NCI-H2227 (cell line): ENCODE results near the gene SEMA3D.
"Not testable (repeated sequence)": the region's sequence is repeated elsewhere in the genome, so short reads cannot be mapped to it uniquely, and the experiment has no call there.

ENCODE experiments used
- DNase-seq: peaks from one replicate; lab custom pipeline; 2025; ENCODE audit not compliant: unreplicated experiment; lab: John Stamatoyannopoulos, UW

The SEMA3D gene

GRCh38 chr7:85000735-85001350, 186.0 kb downstream of the SEMA3D start:
- peak; percentile 21 for DNase-seq

- DNase-seq, result no peak
Observed at GRCh38 chr7:84999450-84999849, 187.4 kb downstream of the SEMA3D start.

- DNase-seq, result no peak
Observed at GRCh38 chr7:84998665-84999064, 188.2 kb downstream of the SEMA3D start.

- DNase-seq, result no peak
Observed at GRCh38 chr7:84997626-84998025, 189.2 kb downstream of the SEMA3D start.

- not testable (repeated sequence) for DNase-seq
Observed at GRCh38 chr7:84992954-84993353, 193.9 kb downstream of the SEMA3D start.

- no peak for DNase-seq
Observed at GRCh38 chr7:84985073-84985784, 201.6 kb downstream of the SEMA3D start.

GRCh38 chr7:84982199-84982598, 204.7 kb downstream of the SEMA3D start:
- DNase-seq, result no peak

- DNase-seq, result no peak
Observed at GRCh38 chr7:84981055-84981976, 205.5 kb downstream of the SEMA3D start.

GRCh38 chr7:84975586-84976185, 211.2 kb downstream of the SEMA3D start:
- no peak for DNase-seq

- DNase-seq, result peak; percentile 5
Observed at GRCh38 chr7:84971360-84971759, 215.5 kb downstream of the SEMA3D start.

GRCh38 chr7:84970670-84971069, 216.2 kb downstream of the SEMA3D start:
- DNase-seq, result no peak

GRCh38 chr7:84953234-84953633, 233.6 kb downstream of the SEMA3D start:
- DNase-seq, result peak; percentile 29

GRCh38 chr7:84950836-84951235, 236.0 kb downstream of the SEMA3D start:
- DNase-seq, result no peak

- DNase-seq, result no peak
Observed at GRCh38 chr7:84949501-84949900, 237.4 kb downstream of the SEMA3D start.

- no peak for DNase-seq
Observed at GRCh38 chr7:84949067-84949466, 237.8 kb downstream of the SEMA3D start.

- no peak for DNase-seq
Observed at GRCh38 chr7:84948634-84949033, 238.2 kb downstream of the SEMA3D start.

- DNase-seq, result no peak
Observed at GRCh38 chr7:84946549-84946948, 240.3 kb downstream of the SEMA3D start.
